Left ventricle myocardium superior (tissue), 1 donor: Measurements from ENCODE around the gene POC1A. TPM values are rescaled to one million over a fixed set of nuclear protein-coding genes. Genes with fewer than 3 reads are reported as not detected.

Experiments used
- ATAC-seq: fragments of 200-7000 bp; cut with Tn5 transposase; one replicate; pipeline ENCODE4 v1.9.1; 2020; ENCODE audit warnings: mild to moderate bottlenecking, moderate library complexity
- DNase-seq: peaks from one replicate; pipeline ENCODE4 v3.0.0-alpha.2; 2020
- intact Hi-C: fragments of 100-400 bp; cut with micrococcal nuclease; formaldehyde crosslinking; loops from one replicate; pipeline ENCODE4 v1.11.0; 2022
- total RNA-seq: library from RNA; stranded (reverse); fragmentation: NEBNext Ultra II Directional; extraction: Animal tissue kit (Norgen Biotek cat#: 25700); gene quantifications from one replicate; pipeline ENCODE4 v1.2.1, GENCODE V29; 2021
- donor health status: DM: no; HTN: yes; CAD: no; lungs with severe emphysema.

The POC1A gene
- total RNA-seq, 1 donor from 2014 or later: 1.5 TPM

DNA sequence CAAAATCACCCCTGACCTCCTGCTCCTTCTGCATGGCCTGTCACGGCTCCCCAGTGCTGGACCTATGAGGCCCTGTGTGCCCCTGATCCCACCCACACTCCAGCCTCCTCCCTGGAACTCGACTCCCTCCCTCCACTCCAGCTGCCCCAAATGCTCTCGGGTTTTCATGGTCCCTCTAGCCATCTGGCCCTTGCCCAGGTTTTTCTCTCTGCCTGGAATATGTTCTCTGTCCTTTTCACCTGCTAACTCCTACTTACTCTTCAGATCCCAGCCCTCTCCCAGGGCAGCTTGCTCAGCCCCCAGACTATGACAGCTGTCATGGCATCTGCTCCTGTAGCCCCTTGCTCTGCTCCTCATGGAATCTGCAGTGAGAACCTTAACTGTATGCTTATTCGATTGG is 128.2 kb downstream of the POC1A start:
- DNase-seq: peak; percentile 58
- intact Hi-C loops: no loop called here
- peak; percentile 9 for ATAC-seq

DNA sequence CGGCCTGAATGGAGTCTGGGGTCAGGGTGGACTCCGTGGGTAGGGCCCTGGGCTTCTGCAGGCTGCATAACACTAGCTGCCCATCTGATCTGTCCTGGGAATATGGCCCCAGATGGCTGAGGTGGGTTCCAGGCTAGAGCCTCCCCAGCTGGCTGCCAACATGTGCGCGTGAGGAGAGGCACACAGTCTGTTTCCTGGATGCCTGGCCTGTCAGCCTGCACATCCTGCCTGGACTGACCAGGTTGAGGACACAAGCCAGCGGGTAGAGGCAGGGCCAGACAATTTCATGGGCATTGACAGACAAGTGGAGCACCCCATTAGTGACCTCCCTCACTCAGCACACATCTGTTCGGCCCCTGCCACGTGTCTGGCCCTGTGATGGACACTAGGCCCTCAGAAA is 128.8 kb downstream of the POC1A start:
- DNase-seq (peak; percentile 60), ATAC-seq (no peak)
- intact Hi-C loops: no loop called here

Other genes with a start within 250 kb of the POC1A start
- 8.2 TPM for gene RRP9, start 212.5 kb downstream of the POC1A start, total RNA-seq
- gene PARP3, start 212.1 kb downstream of the POC1A start, total RNA-seq: 14.7 TPM
- gene GPR62, start 199.0 kb downstream of the POC1A start, total RNA-seq: 0.15 TPM
- gene PCBP4, start 187.0 kb downstream of the POC1A start, total RNA-seq: 71.6 TPM
- 13.1 TPM for gene ABHD14B, start 180.4 kb downstream of the POC1A start, total RNA-seq
- 27.0 TPM for gene ABHD14A, start 179.4 kb downstream of the POC1A start, total RNA-seq
- gene ACY1, start 170.9 kb downstream of the POC1A start, total RNA-seq: 18.5 TPM
- 663 TPM for gene RPL29, start 158.5 kb downstream of the POC1A start, total RNA-seq
- gene DUSP7, start 97.9 kb downstream of the POC1A start, total RNA-seq: 25.2 TPM
- 166 TPM for gene ALAS1, start 43.7 kb upstream of the POC1A start, total RNA-seq
- 0.17 TPM for gene TLR9, start 71.2 kb upstream of the POC1A start, total RNA-seq
- 103 TPM for gene TWF2, start 84.7 kb upstream of the POC1A start, total RNA-seq
- gene PPM1M, start 91.3 kb upstream of the POC1A start, total RNA-seq: 9.0 TPM
- gene WDR82, start 124.2 kb upstream of the POC1A start, total RNA-seq: 67.5 TPM
- 4.0 TPM for gene GLYCTK, start 133.4 kb upstream of the POC1A start, total RNA-seq
- gene DNAH1, start 161.9 kb upstream of the POC1A start, total RNA-seq: 2.3 TPM